ENCODE data around the gene VPS50.

- no peak for TF ChIP-seq CTCF (IDR thresholded peaks at IDR 0.05)
- TF ChIP-seq POLR2AphosphoS5 (IDR thresholded peaks at IDR 0.05) = no peak
- no peak for TF ChIP-seq POLR2A (IDR thresholded peaks at IDR 0.05)
These were observed 27.1 kb upstream of the VPS50 start for GRCh38 chr7:93205046-93205445.
